Activated CD4-positive, CD25-positive, alpha-beta regulatory T cell treated with anti-CD3 and anti-CD28 coated beads, Interleukin-2, amount 50 U/mL, for 72 hours (primary cell): ENCODE measurements around the gene C14orf93.

Experiments
- DNase-seq: peaks from one replicate; pipeline ENCODE4 v3.0.0; 2021

The C14orf93 gene

DNA sequence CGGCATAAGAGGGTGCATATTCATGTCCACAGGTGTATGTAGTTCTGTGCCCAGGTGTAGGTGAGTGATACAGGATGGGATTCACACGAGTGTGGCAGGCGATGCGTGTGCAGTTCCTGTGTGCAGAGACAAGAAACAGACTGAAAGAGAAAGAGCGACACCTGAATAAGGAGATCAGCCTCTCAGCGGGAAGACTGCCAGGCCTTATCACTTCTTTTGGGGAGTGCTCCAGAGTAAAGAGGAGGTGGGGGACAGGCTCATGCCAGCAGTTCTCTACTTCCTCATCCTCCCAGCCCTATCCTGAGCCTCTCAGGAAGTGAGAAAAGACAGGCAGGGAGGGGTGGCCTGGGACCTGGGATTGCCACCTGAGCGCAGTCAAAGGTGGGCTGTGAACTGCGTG lies 34.9 kb upstream of the C14orf93 start:
- no peak for DNase-seq

DNA sequence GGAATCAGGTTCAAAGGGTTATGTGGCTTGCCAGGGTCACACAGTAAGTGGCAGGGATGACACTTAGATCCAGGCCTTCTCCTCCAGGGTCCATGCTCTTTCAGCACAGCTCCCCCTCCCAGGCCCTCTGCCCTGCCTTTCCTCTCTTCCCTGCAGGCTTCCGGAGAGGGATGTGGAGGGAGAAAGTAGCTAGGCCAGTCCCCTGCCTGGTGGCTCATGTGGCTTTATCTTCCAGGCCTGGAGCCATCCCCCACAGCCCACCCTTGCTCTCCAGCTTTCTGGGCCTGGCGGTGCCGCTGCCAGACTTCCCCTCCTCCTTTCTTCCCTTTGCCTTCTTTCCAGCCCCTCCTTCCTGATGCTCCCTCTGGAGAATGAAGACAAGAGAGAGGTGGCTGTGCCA lies 33.8 kb upstream of the C14orf93 start:
- no peak for DNase-seq

- no peak for DNase-seq
Measured at GRCh38 chr14:23043145-23043544, 33.2 kb upstream of the C14orf93 start.

GRCh38 chr14:23042162-23042965 lies 32.4 kb upstream of the C14orf93 start, which contains the start of gene PSMB11:
Gene PSMB11 (plus strand): TSS chr14:23042212. CDS start chr14:23042226, 14 bp downstream.
- DNase-seq = no peak

DNA sequence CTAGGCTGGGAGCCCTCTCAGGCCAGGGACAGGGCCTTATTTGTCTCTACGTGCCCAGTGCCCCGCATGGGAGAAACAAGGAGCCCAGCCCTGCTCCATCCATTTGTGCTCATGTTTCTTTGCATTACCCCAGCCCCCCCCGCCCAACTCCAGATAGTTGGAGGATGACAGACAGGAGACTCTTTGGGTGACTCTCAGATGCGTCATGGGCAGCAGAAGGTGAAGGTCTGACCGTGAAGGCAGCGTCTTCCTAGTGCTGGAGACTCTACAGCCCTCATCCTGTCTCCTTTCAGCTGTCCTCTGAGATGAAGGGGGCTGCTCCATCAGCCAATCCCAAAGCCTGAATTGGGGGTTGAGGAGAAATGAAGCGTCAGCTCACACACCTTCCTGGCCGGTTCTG lies 31.8 kb upstream of the C14orf93 start:
- no peak for DNase-seq

DNA sequence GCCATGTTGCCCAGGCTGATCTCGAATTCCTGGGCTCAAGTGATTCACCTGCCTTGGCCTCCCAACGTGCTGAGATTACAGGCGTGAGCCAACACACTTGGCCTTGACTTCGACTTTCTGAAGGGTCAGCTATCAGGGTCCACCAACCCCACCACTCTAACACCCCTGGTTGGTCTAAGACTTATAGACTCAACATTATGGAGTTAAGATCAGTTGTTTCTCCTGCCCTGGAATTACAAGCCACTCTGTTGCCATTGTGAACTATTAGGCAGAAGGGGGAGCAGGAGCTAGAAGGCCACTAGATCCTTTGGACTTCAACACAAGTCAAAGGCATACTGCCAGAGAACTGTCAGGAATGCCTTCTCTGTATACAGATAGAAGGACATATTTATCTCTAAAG lies 30.2 kb upstream of the C14orf93 start:
- DNase-seq = no peak

GRCh38 chr14:23035303-23036144 lies 25.6 kb upstream of the C14orf93 start:
- no peak for DNase-seq

GRCh38 chr14:23034498-23035302 lies 24.8 kb upstream of the C14orf93 start, which contains the start of gene PSMB5:
Gene PSMB5 (minus strand): TSS chr14:23034900. CDS start chr14:23034881, 19 bp downstream.
- DNase-seq = peak; percentile 78

GRCh38 chr14:23033801-23034497 lies 24.0 kb upstream of the C14orf93 start:
- DNase-seq = no peak

GRCh38 chr14:23033251-23033727 lies 23.3 kb upstream of the C14orf93 start:
- DNase-seq = no peak

DNA sequence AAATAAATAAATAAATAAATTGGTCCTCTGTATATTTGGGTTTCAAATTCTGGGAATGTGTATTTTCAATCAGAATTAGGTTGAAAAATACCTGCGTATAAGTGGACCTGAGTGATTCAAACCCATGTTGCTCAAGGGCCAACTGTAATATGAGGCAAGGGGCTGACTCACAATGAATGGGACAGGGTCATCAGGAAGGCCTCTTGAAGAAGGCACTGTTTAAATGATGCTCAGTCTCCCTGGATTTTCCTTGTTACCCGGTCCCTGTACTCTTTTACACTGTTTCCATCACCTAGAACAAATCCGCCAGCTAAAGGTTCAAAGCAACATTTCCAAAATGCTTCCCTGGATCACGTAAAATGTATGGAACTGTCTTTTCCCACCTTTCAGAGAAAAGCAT lies 21.0 kb upstream of the C14orf93 start:
- no peak for DNase-seq

- DNase-seq = no peak
Measured at GRCh38 chr14:23028799-23029198, 18.9 kb upstream of the C14orf93 start.

DNA sequence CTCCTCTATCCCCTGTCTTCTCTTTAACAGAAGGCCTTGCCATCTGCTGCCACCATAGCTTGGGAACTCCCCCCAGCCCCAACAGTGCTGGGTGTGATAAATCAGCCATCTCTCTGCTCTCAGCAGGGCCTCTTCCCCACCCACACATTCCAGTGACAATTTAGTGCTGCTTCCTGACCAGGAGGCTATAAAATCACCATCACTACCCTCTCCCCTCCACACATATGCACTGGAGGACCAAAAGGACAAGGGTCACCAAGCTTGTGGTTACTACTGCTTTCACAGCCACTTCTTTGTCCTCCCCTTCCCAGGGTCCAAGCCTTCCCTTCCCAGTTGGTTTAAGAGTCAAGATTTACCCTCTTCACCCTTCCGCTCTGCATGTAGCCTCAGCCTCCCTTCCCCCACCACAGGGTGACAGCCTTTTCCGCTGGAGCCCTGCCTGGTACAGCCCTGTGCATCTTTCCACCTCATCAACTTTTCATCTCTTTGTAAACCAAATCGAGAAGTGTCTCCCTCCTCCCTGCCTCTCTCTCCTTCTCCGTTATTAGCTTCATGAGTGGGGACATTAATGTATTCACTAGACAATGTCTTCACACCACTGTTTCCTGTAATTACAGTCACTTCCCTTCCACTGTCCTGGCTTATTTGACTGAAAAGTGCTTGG lies 15.3 kb upstream of the C14orf93 start:
- no peak for DNase-seq

GRCh38 chr14:23024612-23025075 lies 14.7 kb upstream of the C14orf93 start:
- no peak for DNase-seq

GRCh38 chr14:23023795-23024152 lies 13.8 kb upstream of the C14orf93 start:
- no peak for DNase-seq

- DNase-seq = no peak
Measured at GRCh38 chr14:23023022-23023794, 13.3 kb upstream of the C14orf93 start.

DNA sequence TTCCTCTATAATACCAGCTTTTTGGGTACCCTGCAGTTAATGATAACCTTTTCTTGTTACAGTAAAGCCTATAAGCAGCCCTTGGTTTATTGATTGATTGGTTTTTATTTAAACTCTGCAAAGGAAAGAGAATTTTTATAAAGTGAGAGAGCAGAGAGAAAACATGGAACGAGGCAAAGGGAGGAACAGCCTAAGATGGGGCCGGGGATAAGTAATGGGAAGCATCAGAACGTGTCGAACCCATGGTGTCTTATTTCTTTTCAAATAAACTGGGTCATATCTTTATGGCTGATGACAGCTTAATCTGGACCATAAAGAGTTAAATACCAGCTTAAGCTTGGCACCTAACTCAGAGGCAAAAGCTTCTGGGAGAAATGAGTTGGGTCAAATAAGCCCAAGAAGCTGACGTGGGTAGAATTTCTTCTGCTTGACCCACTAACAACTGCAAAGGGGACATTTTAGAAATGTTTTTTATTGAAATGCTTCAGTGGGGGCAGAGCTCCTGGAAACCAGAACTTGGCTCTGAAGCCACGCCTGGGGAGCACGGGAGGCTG lies 12.0 kb upstream of the C14orf93 start:
- DNase-seq = no peak

GRCh38 chr14:23021434-23021833 lies 11.5 kb upstream of the C14orf93 start:
- DNase-seq = no peak

DNA sequence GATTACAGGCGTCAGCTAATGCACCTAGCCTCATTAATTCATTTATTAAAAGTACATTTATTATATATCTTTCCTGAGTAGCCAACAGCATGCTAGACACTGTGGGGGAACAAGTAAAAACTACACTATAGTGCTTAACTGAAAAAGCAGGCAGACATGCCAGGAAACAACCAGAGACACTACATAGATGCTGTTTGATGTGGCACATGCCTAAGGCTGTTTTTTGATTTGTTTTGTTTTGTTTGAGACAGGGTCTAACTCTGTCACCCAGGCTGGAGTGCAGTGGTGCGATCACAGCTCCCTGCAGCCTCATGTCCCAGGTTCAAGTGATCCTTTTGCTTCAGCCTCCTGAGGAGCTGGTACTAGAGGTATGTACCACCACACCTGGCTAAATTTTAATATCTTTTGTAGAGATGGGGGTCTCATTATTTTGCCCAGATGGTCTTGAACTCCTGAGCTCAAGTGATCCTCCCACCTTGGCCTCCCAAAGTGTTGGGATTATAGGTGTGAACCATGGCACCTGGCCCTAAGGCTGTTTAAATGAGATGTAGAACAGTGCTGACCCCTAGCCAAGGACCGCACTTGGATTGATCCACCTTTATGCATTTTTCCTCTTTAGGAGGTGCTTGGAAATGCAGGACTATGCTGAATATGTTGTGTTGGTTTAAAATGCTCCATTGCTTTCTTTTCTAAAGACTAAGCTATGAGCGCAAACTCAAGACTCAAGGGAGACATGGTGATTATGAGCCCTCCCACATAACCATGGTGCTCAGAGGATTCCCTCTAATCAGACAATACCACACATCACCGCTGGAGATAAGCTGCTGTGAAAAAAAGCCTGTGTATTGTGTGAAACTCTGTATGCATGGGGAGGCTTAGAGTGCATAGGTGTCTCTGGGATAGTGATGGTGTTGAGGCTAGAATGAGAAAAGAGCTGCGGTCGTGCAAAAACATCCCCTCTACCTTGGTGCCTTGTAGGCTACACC lies 10.5 kb upstream of the C14orf93 start:
- no peak for DNase-seq
